SJCRH30 (cell line): ENCODE measurements around the gene ANKRD52. TPM values are rescaled to one million over a fixed set of nuclear protein-coding genes. Genes with fewer than 3 reads are reported as not detected.
"Not testable (repeated sequence)": the region's sequence is repeated elsewhere in the genome, so short reads cannot be mapped to it uniquely, and the experiment has no call there.

Experiments
- DNase-seq, 2 experiments: peaks; one replicate each; pipeline ENCODE4 v3.0.0-alpha.2; 2015 to 2020
- H3K27ac ChIP-seq: fragments of 250-450 bp; sonication (Bioruptor Pico); 2 replicates; pipeline ENCODE4 v1.5.1; 2020; ENCODE audit warnings: mild to moderate bottlenecking, moderate library complexity
- H3K27me3 ChIP-seq: fragments of 250-450 bp; sonication (Bioruptor Pico); 2 replicates; pipeline ENCODE4 v1.5.1; 2020; ENCODE audit warnings: mild to moderate bottlenecking, moderate library complexity
- H3K36me3 ChIP-seq: fragments of 250-450 bp; sonication (Bioruptor Pico); 2 replicates; pipeline ENCODE4 v1.5.1; 2020; ENCODE audit warnings: mild to moderate bottlenecking, moderate library complexity
- H3K4me1 ChIP-seq: fragments of 250-450 bp; sonication (Bioruptor Pico); 2 replicates; pipeline ENCODE4 v1.5.1; 2020; ENCODE audit warnings: mild to moderate bottlenecking, moderate library complexity
- H3K4me3 ChIP-seq: fragments of 250-450 bp; sonication (Bioruptor Pico); 2 replicates; pipeline ENCODE4 v1.5.1; 2020; ENCODE audit warnings: mild to moderate bottlenecking, moderate library complexity
- H3K9me3 ChIP-seq: fragments of 250-450 bp; sonication (Bioruptor Pico); replicated peaks from 2 replicates; pipeline ENCODE4 v1.5.1; 2020; ENCODE audit warnings: mild to moderate bottlenecking, moderate library complexity
- total RNA-seq: library from RNA; depleted of rRNA; stranded (reverse); fragments of >200 nt; shearing (Covaris generic); gene quantifications from 2 replicates; pipeline ENCODE4 v1.2.3, GENCODE V29; 2014

ANKRD52 gene
- total RNA-seq, 1 experiment from 2014 or later: 12.5 TPM

DNA sequence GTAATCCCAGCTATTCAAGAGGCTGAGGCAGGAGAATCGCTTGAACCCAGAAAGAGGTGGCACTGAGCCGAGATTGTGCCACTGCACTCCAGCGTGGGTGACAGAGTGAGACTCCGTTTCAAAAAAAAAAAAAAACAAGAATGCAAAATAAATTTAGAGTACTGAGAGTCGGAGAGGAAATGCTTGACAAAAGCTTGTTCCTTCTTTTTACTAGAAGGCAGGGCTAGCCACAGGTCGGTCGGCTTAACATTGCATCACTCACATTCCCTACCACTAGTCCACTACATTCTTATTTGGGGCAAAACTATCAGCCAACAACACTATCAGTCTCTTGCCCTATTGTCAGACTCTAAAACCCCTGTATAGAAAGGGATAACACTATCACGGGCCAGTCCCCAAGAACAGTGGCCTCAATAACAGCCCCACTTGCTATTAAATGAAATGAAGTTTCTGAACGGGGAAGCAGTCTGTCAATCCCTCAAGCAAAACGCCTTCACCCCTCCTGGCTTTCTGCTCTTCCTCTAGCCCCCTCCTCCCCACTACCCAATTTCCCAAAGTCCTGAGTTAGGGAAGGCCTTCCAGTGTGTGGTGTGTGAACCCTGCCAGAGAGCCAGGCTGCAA is 37.5 kb downstream of the ANKRD52 start:
- Histone ChIP-seq H3K36me3 (no peaks in the 10 kb centered on the region), H3K4me3 (peak overlapping the region; percentile 66), H3K9me3 (no peaks in the 10 kb centered on the region), H3K27ac (peak overlapping the region; percentile 53), H3K27me3 (no peaks in the 10 kb centered on the region), H3K4me1 (no peaks in the 10 kb centered on the region)
- peak in 1 of 2 experiments; percentile 22 for DNase-seq

DNA sequence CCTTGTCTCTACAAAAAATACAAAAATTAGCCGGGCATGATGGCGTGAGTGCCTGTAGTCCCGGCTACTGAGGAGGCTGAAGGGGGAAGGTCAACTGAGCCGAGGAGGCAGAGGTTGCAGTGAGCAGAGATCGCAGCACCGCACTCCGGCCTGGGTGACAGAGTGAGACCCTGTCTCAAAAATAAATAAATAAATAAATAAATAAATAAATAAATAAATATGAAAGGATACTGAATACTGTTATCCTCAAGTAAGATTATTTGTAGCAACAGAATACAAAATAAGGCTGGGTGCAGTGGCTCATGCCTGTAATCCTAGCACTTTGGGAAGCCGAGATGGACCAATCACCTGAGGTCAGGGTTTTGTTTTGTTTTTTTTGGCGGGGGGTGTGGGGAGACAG is 38.3 kb downstream of the ANKRD52 start:
- Histone ChIP-seq H3K27ac (no peak overlapping the region), H3K9me3 (no peaks in the 10 kb centered on the region), H3K36me3 (peaks cover 3% of the 10 kb centered on the region; the same call in 1 of the 2 replicates), H3K27me3 (no peaks in the 10 kb centered on the region), H3K4me3 (no peak overlapping the region), H3K4me1 (no peaks in the 10 kb centered on the region)
- no peak for DNase-seq

DNA sequence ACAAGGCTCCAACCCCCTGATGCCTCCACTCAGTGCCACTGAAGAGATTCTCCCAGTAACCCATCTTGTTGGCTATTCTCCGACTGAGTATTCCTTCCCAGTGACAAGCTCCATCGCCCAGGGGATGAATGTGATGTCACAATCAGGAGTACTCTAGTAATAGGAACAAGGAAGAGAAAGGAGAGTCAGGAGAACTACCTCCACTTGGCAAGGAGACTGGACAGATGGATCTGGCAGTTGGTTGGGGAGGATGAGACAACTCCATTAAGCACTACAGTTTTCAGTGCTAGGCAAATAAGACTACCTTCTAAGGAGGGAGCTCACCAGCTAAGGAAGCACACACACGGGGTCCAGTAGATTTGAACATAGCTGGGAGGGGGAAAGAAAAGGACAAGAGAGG is 41.7 kb downstream of the ANKRD52 start:
- H3K27ac ChIP-seq: no peak overlapping the region
- DNase-seq: no peak
- no peaks in the 10 kb centered on the region for H3K27me3 ChIP-seq
- no peaks in the 10 kb centered on the region for H3K4me1 ChIP-seq
- H3K4me3 ChIP-seq: no peak overlapping the region
- peaks cover 20% of the 10 kb centered on the region for H3K36me3 ChIP-seq
- no peaks in the 10 kb centered on the region for H3K9me3 ChIP-seq

DNA sequence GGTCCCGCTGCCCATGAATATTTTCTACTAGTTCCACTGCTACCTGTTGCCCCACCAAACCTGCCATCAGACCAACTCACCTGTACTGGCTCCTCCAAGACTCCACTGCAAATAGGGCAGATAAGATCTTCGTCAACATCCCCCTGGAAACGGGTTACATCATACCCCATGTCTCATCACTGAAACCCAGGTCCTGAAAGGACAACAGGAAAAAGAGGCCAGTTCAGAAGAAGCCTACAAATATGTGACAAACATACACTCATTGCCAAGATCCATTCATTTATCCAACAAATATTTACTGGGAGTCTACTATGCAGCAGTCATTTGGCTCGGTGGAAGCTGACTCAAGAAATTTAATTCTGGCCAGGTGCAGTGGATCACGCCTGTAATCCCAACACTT is 44.3 kb downstream of the ANKRD52 start:
- Histone ChIP-seq H3K27ac (no peak overlapping the region), H3K27me3 (no peaks in the 10 kb centered on the region), H3K4me3 (no peak overlapping the region), H3K36me3 (peaks cover 27% of the 10 kb centered on the region), H3K4me1 (no peaks in the 10 kb centered on the region), H3K9me3 (no peaks in the 10 kb centered on the region)
- DNase-seq: no peak

DNA sequence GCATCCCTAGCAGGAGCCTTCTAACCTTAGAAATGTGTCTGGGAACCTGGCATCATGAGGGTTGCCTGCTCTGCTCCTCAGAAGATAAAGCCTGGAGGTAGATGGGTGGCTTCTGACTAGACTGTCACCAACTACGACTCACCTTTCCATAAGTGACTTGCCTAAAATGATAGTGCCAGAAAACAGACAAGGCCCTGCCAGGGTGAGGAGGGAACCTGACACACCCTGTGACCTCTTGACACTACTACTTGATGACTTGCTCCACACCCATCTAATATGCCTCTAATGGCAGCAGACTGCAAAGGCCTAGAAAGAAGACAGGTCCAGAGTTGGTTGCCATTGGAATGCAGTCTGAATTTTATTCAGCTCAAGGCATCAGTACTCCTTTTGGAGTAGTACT is 45.8 kb downstream of the ANKRD52 start:
- Histone ChIP-seq H3K4me3 (no peak overlapping the region), H3K27ac (no peak overlapping the region), H3K27me3 (no peaks in the 10 kb centered on the region), H3K36me3 (peaks cover 29% of the 10 kb centered on the region), H3K9me3 (no peaks in the 10 kb centered on the region), H3K4me1 (no peaks in the 10 kb centered on the region)
- no peak for DNase-seq

DNA sequence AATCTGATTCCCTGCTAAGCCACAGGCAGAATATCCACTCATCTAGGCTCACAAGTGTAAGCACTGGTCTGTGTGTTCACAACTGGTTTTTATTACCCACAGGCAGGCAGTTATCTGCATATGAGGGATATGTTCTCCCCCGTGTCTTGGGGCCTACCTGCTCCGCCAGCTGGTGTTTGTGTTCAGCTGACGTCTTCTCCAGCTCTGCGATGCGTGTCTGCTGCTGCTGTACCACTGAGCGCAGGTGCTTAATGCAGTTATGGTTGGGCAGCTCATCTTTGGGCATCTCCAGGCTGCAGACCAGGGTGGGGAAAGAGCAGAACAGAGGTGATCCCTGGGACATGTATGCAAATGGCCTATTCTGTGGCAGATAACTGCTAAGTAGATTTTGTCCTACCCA is 50.2 kb downstream of the ANKRD52 start:
- H3K9me3 ChIP-seq: no peaks in the 10 kb centered on the region
- H3K27me3 ChIP-seq: no peaks in the 10 kb centered on the region
- H3K27ac ChIP-seq: no peak overlapping the region
- no peak overlapping the region for H3K4me3 ChIP-seq
- no peak for DNase-seq
- H3K36me3 ChIP-seq: peaks cover 25% of the 10 kb centered on the region
- no peaks in the 10 kb centered on the region for H3K4me1 ChIP-seq

DNA sequence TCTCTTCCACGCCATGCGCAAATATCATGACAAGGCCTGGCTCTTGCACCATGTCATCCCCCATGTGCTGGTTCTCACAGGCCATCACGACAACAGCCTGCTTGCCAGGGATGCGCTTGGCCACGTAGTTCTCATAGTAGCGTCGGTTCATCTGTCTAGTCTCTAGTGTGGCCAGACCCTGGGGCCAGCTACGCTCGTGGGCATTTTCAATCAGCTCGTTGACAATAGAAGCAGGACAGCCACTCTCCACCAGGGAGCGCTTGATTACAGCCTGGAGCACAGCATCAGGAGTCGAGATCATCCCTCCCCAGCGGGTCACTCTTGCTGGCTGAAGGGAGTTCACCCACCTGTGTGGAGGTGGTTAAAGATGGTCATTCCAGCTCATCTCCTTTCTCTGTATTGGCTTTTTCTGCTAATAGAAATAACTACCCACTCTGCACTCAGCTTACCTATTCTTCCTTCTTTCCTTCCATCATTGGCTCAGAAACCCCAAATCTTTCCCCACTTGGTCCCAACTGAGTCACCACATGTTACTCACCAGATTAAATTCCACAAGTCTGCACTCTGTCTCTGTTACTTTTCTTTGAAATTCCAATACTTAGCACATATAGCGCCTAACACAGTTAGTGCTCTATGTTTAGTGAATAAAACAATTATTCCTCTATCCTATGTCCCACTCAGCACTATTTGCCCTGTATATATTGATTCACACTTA is 51.6 kb downstream of the ANKRD52 start:
- H3K27ac ChIP-seq: no peak overlapping the region
- H3K4me1 ChIP-seq: no peaks in the 10 kb centered on the region
- H3K27me3 ChIP-seq: no peaks in the 10 kb centered on the region
- DNase-seq: peak; percentile 50 to 59
- H3K36me3 ChIP-seq: peaks cover 18% of the 10 kb centered on the region
- H3K4me3 ChIP-seq: no peak overlapping the region
- no peaks in the 10 kb centered on the region for H3K9me3 ChIP-seq

DNA sequence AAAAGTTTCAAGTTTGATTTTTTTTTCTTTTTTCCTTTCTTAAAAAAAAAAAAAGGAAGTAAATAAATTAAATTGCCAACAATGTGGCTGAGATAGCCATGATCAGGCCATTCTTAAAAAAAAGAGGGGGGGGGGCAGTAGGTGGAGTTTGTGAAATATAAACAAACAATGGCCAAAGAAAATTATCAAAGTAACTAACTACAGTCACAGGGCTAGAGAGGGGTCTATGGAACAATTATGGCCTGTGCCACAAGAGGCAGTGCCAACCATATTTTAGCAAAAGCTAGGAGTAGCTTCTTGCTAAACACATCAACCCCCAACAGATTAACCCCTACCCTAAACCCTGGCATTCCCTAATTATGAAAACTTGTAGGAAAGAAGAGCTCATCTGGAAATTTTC is 52.7 kb downstream of the ANKRD52 start:
- Histone ChIP-seq H3K9me3 (no peaks in the 10 kb centered on the region), H3K27me3 (no peaks in the 10 kb centered on the region), H3K4me1 (no peaks in the 10 kb centered on the region), H3K27ac (no peak overlapping the region), H3K4me3 (no peak overlapping the region), H3K36me3 (peaks cover 17% of the 10 kb centered on the region)
- DNase-seq: no peak

DNA sequence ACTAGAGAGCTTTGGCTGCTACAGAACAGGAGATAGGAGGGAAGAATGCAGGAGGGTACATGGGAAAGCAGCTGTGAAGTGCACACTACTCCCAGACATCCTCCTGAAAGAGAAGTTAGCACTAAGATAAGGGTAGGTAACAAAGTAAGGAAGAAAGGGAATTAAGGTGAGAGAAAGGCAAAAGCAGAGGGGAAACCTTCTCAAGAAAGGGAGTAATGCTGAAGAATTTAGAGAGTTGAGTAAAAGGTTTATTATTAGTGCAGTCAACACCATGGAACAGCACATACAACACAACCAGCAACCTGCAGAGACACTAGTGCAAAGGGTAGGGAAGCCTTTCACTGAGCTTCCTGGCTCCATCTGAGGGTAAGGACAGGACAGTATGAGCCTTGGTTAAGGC is 53.9 kb downstream of the ANKRD52 start:
- Histone ChIP-seq H3K9me3 (no peaks in the 10 kb centered on the region), H3K4me3 (no peak overlapping the region), H3K36me3 (peaks cover 10% of the 10 kb centered on the region), H3K27ac (no peak overlapping the region), H3K27me3 (no peaks in the 10 kb centered on the region), H3K4me1 (no peaks in the 10 kb centered on the region)
- no peak for DNase-seq

DNA sequence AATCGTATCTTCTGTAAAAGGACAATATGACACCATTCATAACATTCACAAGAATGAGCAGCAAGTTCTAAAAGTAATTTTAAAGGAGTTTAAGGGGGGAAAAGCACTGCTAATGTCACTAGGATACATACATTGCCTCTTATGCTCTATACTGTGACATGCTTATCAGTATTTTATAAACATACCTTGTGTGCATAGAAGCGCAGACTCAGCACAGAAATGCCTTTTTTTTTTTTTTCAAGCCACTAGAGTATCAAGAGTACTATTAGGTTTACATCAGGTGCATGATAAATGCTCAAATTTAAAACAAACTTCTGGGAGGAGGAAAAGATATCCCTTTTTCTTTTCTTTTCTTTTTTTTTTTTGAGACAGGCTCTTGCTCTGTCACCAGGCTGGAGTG is 55.3 kb downstream of the ANKRD52 start:
- no peak for DNase-seq
- H3K27ac ChIP-seq: no peak overlapping the region
- no peak overlapping the region for H3K4me3 ChIP-seq
- no peaks in the 10 kb centered on the region for H3K9me3 ChIP-seq
- peaks cover 10% of the 10 kb centered on the region for H3K36me3 ChIP-seq
- H3K27me3 ChIP-seq: no peaks in the 10 kb centered on the region
- no peaks in the 10 kb centered on the region for H3K4me1 ChIP-seq

DNA sequence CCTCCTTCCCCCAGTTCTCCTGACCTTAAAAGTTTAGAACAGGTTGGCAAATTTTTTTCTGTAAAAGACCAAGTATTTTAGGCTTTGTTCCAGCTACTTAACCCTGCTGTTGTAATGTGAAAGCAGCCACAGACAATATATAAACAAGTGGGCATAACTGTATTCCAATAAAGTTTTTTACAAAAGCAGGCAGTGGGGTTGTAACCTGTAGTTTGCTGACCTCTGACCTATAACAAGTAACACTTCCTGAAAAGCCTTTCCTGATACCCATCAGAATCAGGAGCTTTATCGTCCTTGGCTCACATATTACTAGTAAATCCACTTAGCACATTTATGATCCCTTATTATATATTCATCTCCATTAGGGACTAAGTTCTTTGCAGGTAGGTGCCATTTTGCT is 55.8 kb downstream of the ANKRD52 start:
- Histone ChIP-seq H3K4me1 (no peaks in the 10 kb centered on the region), H3K36me3 (peaks cover 8% of the 10 kb centered on the region), H3K27ac (no peak overlapping the region), H3K27me3 (no peaks in the 10 kb centered on the region), H3K9me3 (no peaks in the 10 kb centered on the region), H3K4me3 (no peak overlapping the region)
- no peak for DNase-seq

DNA sequence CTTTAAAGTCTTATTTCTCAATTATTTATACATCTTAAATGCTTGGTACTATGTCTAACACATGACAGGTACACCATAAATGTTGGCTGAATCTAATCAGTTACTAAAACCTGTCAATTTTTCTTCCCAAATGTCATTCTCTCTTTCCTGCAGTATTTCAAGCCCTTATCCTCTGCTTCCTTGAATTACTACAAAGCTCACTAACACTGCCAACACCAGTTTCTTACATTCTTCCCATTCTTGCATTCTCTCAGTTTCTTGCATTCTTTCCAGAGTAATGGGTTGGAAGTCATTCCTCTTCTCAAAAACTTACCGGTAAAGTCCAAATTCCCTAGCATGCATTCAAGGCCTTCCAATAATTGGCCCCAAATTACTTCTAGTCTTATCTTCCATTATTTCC is 59.3 kb downstream of the ANKRD52 start:
- Histone ChIP-seq H3K27me3 (no peaks in the 10 kb centered on the region), H3K4me1 (no peaks in the 10 kb centered on the region), H3K36me3 (no peaks in the 10 kb centered on the region), H3K4me3 (no peak overlapping the region), H3K9me3 (no peaks in the 10 kb centered on the region), H3K27ac (no peak overlapping the region)
- DNase-seq: no peak

DNA sequence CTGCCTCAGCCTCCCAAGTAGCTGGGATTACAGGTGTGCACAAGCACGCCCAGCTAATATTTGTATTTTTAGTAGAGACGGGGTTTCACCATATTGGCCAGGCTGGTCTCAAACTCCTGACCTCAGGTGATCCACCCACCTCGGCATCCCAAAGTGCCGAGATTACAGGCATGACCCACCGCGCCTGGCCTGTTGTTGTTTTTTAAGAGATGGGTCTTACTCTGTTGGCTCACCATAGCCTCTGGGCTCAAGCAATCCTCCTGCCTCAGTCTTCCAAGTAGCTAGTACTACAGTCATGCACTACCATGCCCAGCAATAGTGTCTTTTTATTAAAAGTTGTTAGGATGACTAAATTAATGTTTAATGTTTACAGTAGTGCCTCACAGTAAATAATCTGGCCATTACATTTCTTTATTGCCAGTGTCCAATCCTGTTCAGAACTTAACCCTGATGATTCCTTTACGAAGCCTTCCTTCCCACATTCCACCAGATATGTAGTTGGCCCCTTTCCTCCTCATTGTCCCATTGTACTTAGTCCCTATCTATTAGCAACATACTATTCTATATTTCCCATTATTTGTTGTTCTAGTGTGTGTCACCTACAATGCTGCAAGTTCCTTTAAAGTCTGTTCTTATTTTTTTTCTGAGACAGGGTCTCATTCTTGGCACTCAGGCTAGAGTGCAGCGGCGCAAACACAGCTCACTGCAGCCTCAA is 60.1 kb downstream of the ANKRD52 start:
- Histone ChIP-seq H3K27ac (no peak overlapping the region), H3K9me3 (no peaks in the 10 kb centered on the region), H3K4me3 (no peak overlapping the region), H3K4me1 (peaks cover 3% of the 10 kb centered on the region; the same call in 1 of the 2 replicates), H3K36me3 (no peaks in the 10 kb centered on the region), H3K27me3 (no peaks in the 10 kb centered on the region)
- no peak for DNase-seq

DNA sequence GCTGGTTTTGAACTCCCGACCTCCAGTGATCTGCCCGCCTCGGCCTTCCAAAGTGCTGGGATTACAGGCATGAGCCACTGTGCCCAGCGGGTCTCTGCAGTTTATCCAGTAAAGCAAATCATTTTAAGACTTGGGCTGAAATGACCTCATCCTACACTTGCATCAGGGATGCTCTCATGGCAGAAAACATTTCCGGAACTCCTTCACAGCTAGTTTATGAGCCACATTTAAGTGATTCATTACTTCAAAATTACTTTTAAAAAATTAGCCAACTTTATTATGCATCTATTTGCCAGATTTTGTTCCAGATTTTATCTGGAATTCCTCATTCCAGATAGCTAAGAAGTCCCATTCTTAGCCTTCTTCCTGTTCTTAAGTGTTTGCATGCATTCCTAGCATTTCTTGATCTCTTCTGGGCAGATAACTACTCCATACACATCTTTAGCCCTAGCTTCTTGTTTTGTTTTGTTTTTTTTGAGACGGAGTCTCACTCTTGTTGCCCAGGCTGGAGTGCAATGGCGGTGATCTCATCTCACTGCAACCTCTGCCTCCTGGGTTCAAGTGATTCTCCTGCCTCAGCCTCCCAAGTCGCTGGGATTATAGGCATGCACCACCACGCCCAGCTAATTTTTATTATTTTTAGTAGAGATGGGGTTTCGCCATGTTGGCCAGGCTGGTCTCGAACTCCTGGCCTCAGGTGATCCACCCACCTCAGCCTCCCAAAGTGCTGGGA is 61.2 kb downstream of the ANKRD52 start:
- not testable (repeated sequence) for H3K36me3 ChIP-seq, H3K9me3 ChIP-seq, H3K4me1 ChIP-seq, H3K27me3 ChIP-seq, H3K4me3 ChIP-seq, H3K27ac ChIP-seq
- DNase-seq: peak in 1 of 2 experiments; percentile 7

DNA sequence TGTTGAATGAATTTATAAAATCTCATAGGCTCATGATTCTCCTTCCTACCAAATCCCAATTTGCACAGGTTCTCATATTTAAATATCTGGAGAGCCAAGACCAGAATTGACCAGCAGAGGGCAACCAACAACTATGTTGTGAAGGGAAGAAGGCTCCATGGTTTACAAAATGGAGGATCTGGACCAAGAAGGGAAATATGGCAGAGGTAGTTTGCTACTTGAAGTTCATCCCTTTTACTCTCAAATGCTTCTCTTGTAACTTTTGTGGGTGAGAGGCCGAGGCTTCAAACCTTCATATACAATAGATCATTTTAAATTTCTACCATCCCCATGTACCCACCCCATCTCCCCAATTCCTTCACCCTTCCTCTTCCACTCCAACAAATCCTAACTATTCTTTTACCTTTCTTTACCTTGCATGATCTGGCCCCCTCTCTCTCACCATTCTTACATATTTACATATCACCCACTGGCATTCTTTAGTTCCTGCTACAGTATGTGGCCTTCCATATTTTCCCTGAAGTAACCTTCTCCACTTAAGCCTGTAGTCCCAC is 65.1 kb downstream of the ANKRD52 start:
- H3K4me3 ChIP-seq: no peak overlapping the region
- no peaks in the 10 kb centered on the region for H3K27me3 ChIP-seq
- H3K9me3 ChIP-seq: no peaks in the 10 kb centered on the region
- H3K4me1 ChIP-seq: peaks cover 4% of the 10 kb centered on the region; the same call in 1 of the 2 replicates
- peak; percentile 83 to 90 for DNase-seq
- no peak overlapping the region for H3K27ac ChIP-seq
- H3K36me3 ChIP-seq: no peaks in the 10 kb centered on the region
